ENCODE data around the gene PHF23. TPM values are rescaled to one million over a fixed set of nuclear protein-coding genes. Genes with fewer than 3 reads are reported as not detected.

PHF23 gene
- total RNA-seq, 1 experiment from 2014 or later = 110 TPM

GRCh38 chr17:7279448-7279847 lies 40.2 kb upstream of the PHF23 start:
- no peak overlapping the region for H3K4ac ChIP-seq (ENCODE audit: low read depth, low read length)
- H2BK15ac ChIP-seq (ENCODE audit: low read depth, low read length) = no peak overlapping the region
- H2BK12ac ChIP-seq (ENCODE audit: insufficient read length, low read depth, low read length) = no peak overlapping the region
- H2BK20ac ChIP-seq (ENCODE audit: low read depth, low read length, poor library complexity, severe bottlenecking) = no peak overlapping the region
- H3K4me2 ChIP-seq (ENCODE audit: insufficient read depth, insufficient read length, low read length) = no peak overlapping the region
- no peak overlapping the region for H4K8ac ChIP-seq (replicated peaks; ENCODE audit: insufficient read length, low read depth, low read length)
- no peaks in the 10 kb centered on the region for H3K79me2 ChIP-seq (ENCODE audit: insufficient read depth, low read length)
- no peak overlapping the region for H4K91ac ChIP-seq (ENCODE audit: insufficient read length, low read depth, low read length)
- peaks cover 4% of the 10 kb centered on the region; the same call in 1 of the 2 replicates for H3K4me1 ChIP-seq (ENCODE audit: insufficient read depth, low read length)
- no CpG with 5 or more reads among the region's 8 CpGs for WGBS (ENCODE audit: extremely low coverage, insufficient read length, low lambda C conversion rate)
- Mint-ChIP-seq H3K36me3 (ENCODE audit: insufficient read depth in 1 of 3, low read depth in 3 of 3) (peaks cover 0 to 2% (median 0%) of the 10 kb centered on the region in 3 experiments; a peak in 2 of 7 replicates), H3K27me3 (ENCODE audit: low read depth) (peaks cover 14% of the 10 kb centered on the region), H3K9me3 (no peaks in the 10 kb centered on the region), H3K27ac (no peak overlapping the region), H3K4me1 (peaks cover 16 to 23% of the 10 kb centered on the region in 2 experiments), H3K4me3 (peak overlapping the region in 1 of 2 experiments; percentile 59; a peak in 2 of 5 replicates)
- H2BK5ac ChIP-seq (ENCODE audit: insufficient read length, low read length) = no peak overlapping the region
- DNase-seq = no peak
- peaks cover 12% of the 10 kb centered on the region for H3K23me2 ChIP-seq (ENCODE audit: insufficient read length, low read depth, low read length, poor library complexity, severe bottlenecking)
- no peak overlapping the region for H3K14ac ChIP-seq (ENCODE audit: insufficient read depth, low read length)
- H3T11ph ChIP-seq (ENCODE audit: low read length) = no peak overlapping the region
- H3K23ac ChIP-seq (ENCODE audit: insufficient read length, low read depth, low read length) = no peak overlapping the region
- no peak overlapping the region for H3K27ac ChIP-seq (ENCODE audit: insufficient read length, low read depth, low read length)
- no peaks in the 10 kb centered on the region for H4K20me1 ChIP-seq (ENCODE audit: control insufficient read depth, insufficient read depth, insufficient read length)
- no peak overlapping the region for H4K5ac ChIP-seq (ENCODE audit: insufficient read length, low read depth, low read length)
- H3K18ac ChIP-seq (ENCODE audit: insufficient read length, low read depth, low read length) = no peak overlapping the region
- H3K9me3 ChIP-seq (ENCODE audit: control insufficient read depth, low read depth, low read length) = no peaks in the 10 kb centered on the region
- no peaks in the 10 kb centered on the region for H3K79me1 ChIP-seq (ENCODE audit: insufficient read depth, low read depth, low read length, poor library complexity, severe bottlenecking)
- no peak overlapping the region for H2AFZ ChIP-seq (ENCODE audit: low read length)
- H3K56ac ChIP-seq (ENCODE audit: insufficient read length, low read depth, low read length) = no peak overlapping the region
- H2BK120ac ChIP-seq (ENCODE audit: low read depth, low read length, poor library complexity, severe bottlenecking) = no peak overlapping the region
- H3K9ac ChIP-seq (ENCODE audit: extremely low read depth, insufficient read length, low read length) = no peak overlapping the region
- no peaks in the 10 kb centered on the region for H3K27me3 ChIP-seq (ENCODE audit: insufficient read depth, low read length)
- no peak for TF ChIP-seq CTCF (conservative IDR thresholded peaks at IDR 0.05)
- H2AK5ac ChIP-seq (ENCODE audit: insufficient read length, low read length) = no peak overlapping the region
